H1 (cell line): ENCODE results near the gene FFAR2. TPM values are rescaled to one million over a fixed set of nuclear protein-coding genes. Genes with fewer than 3 reads are reported as not detected.

Experiments
- CTCF ChIA-PET: fragments of 300-600 bp; sonication (Branson Sonifier 250); formaldehyde crosslinking; loops from one replicate; lab custom pipeline; 2021; ENCODE audit not compliant: partially characterized antibody; lab: Charles Lee
- POLR2A ChIA-PET: fragments of 300-600 bp; sonication (Branson Sonifier 250); formaldehyde crosslinking; loops from one replicate; lab custom pipeline; 2021; ENCODE audit warnings: inconsistent platforms; ENCODE audit not compliant: partially characterized antibody; lab: Charles Lee
- DNase-seq, 2 experiments: peaks; one replicate each; pipeline versions ENCODE4 v3.0.0 to v3.0.0-alpha.2; 2010 to 2022; ENCODE audit warnings: low spot score in 2 of 2, low read depth in 1 of 2, mixed read lengths in 1 of 2
- FAIRE-seq: peaks from 2 replicates; lab custom pipeline; 2011; peaks lifted over from hg19 to GRCh38; lab: Jason Lieb, UNC
- H2AFZ ChIP-seq: 2 replicates; pipeline ENCODE4 v1.8.1; 2012; ENCODE audit warnings: low read length, inconsistent platforms
- H2AK5ac ChIP-seq: 2 replicates; pipeline ENCODE4 v1.6.1; 2013; ENCODE audit warnings: low read depth, low read length
- H2BK120ac ChIP-seq: replicated peaks from 2 replicates; pipeline ENCODE3; 2013; ENCODE audit warnings: low read depth, low read length, inconsistent platforms
- H2BK12ac ChIP-seq: 2 replicates; pipeline ENCODE4 v1.6.1; 2013; ENCODE audit warnings: low read depth, low read length
- H2BK15ac ChIP-seq: 2 replicates; pipeline ENCODE4 v1.6.1; 2013; ENCODE audit warnings: low read length
- H2BK20ac ChIP-seq: 2 replicates; pipeline ENCODE4 v1.6.1; 2013; ENCODE audit warnings: low read length
- H2BK5ac ChIP-seq: 2 replicates; pipeline ENCODE4 v1.6.1; 2013; ENCODE audit warnings: low read depth, low read length
- H3K14ac ChIP-seq: 2 replicates; pipeline ENCODE4 v1.6.1; 2013; ENCODE audit warnings: inconsistent platforms; ENCODE audit not compliant: insufficient read length
- H3K18ac ChIP-seq: 2 replicates; pipeline ENCODE4 v1.6.1; 2013; ENCODE audit warnings: low read length; ENCODE audit errors: extremely low read depth
- H3K23ac ChIP-seq: 2 replicates; pipeline ENCODE4 v1.6.1; 2013; ENCODE audit warnings: inconsistent platforms; ENCODE audit not compliant: insufficient read length
- H3K23me2 ChIP-seq: 2 replicates; pipeline ENCODE4 v1.6.1; 2013; ENCODE audit warnings: low read depth, low read length
- H3K27ac ChIP-seq: 2 replicates; pipeline ENCODE4 v1.6.1; 2011; ENCODE audit warnings: low read depth, low read length, inconsistent platforms
- H3K27me3 ChIP-seq, 4 experiments: replicated peaks in 1 of 4; 1 replicate in 1 of 4; 2 replicates in 3 of 4; pipeline versions ENCODE4 v1.6.1 to v1.8.1; 2011 to 2013; ENCODE audit warnings: low read length in 3 of 4, mild to moderate bottlenecking in 3 of 4, inconsistent platforms in 2 of 4, mixed read lengths in 2 of 4, moderate library complexity in 1 of 4; ENCODE audit not compliant: control insufficient read depth in 3 of 4, insufficient read depth in 3 of 4; ENCODE audit errors: extremely low read depth in 1 of 4
- H3K36me3 ChIP-seq, 4 experiments: 2 replicates each; pipeline versions ENCODE4 v1.6.1 to v1.8.1; 2011 to 2013; ENCODE audit warnings: mild to moderate bottlenecking in 4 of 4, low read length in 3 of 4, moderate library complexity in 2 of 4, control low read depth in 1 of 4, inconsistent platforms in 1 of 4; ENCODE audit not compliant: insufficient read depth in 4 of 4, control insufficient read depth in 2 of 4
- H3K4ac ChIP-seq: replicated peaks from 2 replicates; pipeline ENCODE3; 2013; ENCODE audit warnings: low read length, low read depth, mixed read lengths, inconsistent platforms; ENCODE audit not compliant: insufficient read length
- H3K4me1 ChIP-seq, 4 experiments: replicated peaks in 1 of 4; 1 replicate in 1 of 4; 2 replicates in 3 of 4; pipeline versions ENCODE4 v1.6.1 to v1.8.1; 2011 to 2013; ENCODE audit warnings: low read length in 3 of 4, inconsistent platforms in 2 of 4, mixed read lengths in 1 of 4; ENCODE audit not compliant: insufficient read depth in 4 of 4, control insufficient read depth in 3 of 4
- H3K4me2 ChIP-seq, 2 experiments: 2 replicates each; pipeline versions ENCODE4 v1.6.1 to v1.8.1; 2011 to 2013; ENCODE audit warnings: low read depth in 2 of 2, low read length in 2 of 2, control low read depth in 1 of 2, inconsistent platforms in 1 of 2, mild to moderate bottlenecking in 1 of 2; ENCODE audit not compliant: insufficient read depth in 1 of 2
- H3K4me3 ChIP-seq, 4 experiments: fragments of 200-600, 300-600 bp in 1 of 4; sonication (generic), shearing (Covaris generic), sonication (Bioruptor Twin) in 1 of 4; 2 replicates each; pipeline versions ENCODE4 v1.5.1 to v1.8.1; 2011 to 2016; ENCODE audit warnings: low read length in 4 of 4, low read depth in 3 of 4, control low read depth in 2 of 4, inconsistent platforms in 2 of 4, mild to moderate bottlenecking in 2 of 4, mixed read lengths in 1 of 4, moderate library complexity in 1 of 4; ENCODE audit not compliant: insufficient read depth in 2 of 4; ENCODE audit errors: extremely low read depth in 1 of 4
- H3K56ac ChIP-seq: replicated peaks from 2 replicates; pipeline ENCODE3; 2013; ENCODE audit warnings: low read depth, mild to moderate bottlenecking, mixed read lengths, low read length, inconsistent platforms; ENCODE audit not compliant: insufficient read length
- H3K79me1 ChIP-seq: 2 replicates; pipeline ENCODE4 v1.6.1; 2013; ENCODE audit warnings: low read depth, low read length, control low read depth
- H3K79me2 ChIP-seq, 2 experiments: 2 replicates each; pipeline versions ENCODE4 v1.6.1 to v1.8.1; 2012 to 2013; ENCODE audit warnings: low read length in 2 of 2, mild to moderate bottlenecking in 2 of 2, inconsistent platforms in 1 of 2; ENCODE audit not compliant: insufficient read depth in 2 of 2, control insufficient read depth in 1 of 2
- H3K9ac ChIP-seq, 4 experiments: replicated peaks in 1 of 4; 1 replicate in 1 of 4; 2 replicates in 3 of 4; pipeline versions ENCODE4 v1.6.1 to v1.8.1; 2011 to 2013; ENCODE audit warnings: low read depth in 3 of 4, low read length in 3 of 4, control low read depth in 2 of 4, mild to moderate bottlenecking in 2 of 4, moderate library complexity in 2 of 4, inconsistent platforms in 1 of 4; ENCODE audit errors: extremely low read depth in 1 of 4
- H3K9me3 ChIP-seq, 2 experiments: 2 replicates each; pipeline versions ENCODE4 v1.6.1 to v1.8.1; 2012 to 2013; ENCODE audit warnings: mild to moderate bottlenecking in 2 of 2, moderate library complexity in 2 of 2, control low read depth in 1 of 2, inconsistent platforms in 1 of 2, low read depth in 1 of 2, low read length in 1 of 2, mixed read lengths in 1 of 2; ENCODE audit not compliant: insufficient read depth in 2 of 2
- H4K20me1 ChIP-seq, 2 experiments: replicated peaks in 1 of 2; 2 replicates each; pipeline versions ENCODE3 to v1.8.1; 2011 to 2013; ENCODE audit warnings: inconsistent platforms in 2 of 2, low read length in 2 of 2, mild to moderate bottlenecking in 1 of 2; ENCODE audit not compliant: insufficient read depth in 2 of 2, control insufficient read depth in 1 of 2
- H4K5ac ChIP-seq: 2 replicates; pipeline ENCODE4 v1.6.1; 2013; ENCODE audit warnings: low read length, low read depth, mixed read lengths, inconsistent platforms; ENCODE audit not compliant: insufficient read length
- H4K8ac ChIP-seq: 2 replicates; pipeline ENCODE4 v1.8.0; 2013; ENCODE audit warnings: mild to moderate bottlenecking, moderate library complexity, low read length, inconsistent platforms; ENCODE audit not compliant: insufficient read depth; ENCODE audit errors: extremely low read depth
- H4K91ac ChIP-seq: replicated peaks from 2 replicates; pipeline ENCODE3; 2013; ENCODE audit warnings: low read length, mixed read lengths, inconsistent platforms; ENCODE audit not compliant: insufficient read length
- CBX5 ChIP-seq: fragments of 300-800, 300-1000 bp; sonication (generic); IDR thresholded peaks from 2 replicates; pipeline ENCODE4 v1.7.1; 2016; ENCODE audit warnings: antibody characterized with exemption, low read length, low read depth
- CTCF ChIP-seq, 3 experiments: IDR thresholded peaks; 1 replicate in 2 of 3; 2 replicates in 1 of 3; pipeline versions ENCODE4 v1.5.1 to v1.6.1; 2011; ENCODE audit warnings: low read length in 3 of 3, mild to moderate bottlenecking in 3 of 3, inconsistent platforms in 2 of 3, low read depth in 1 of 3, moderate library complexity in 1 of 3; ENCODE audit not compliant: insufficient read depth in 1 of 3; ENCODE audit errors: control extremely low read depth in 1 of 3
- GABPA ChIP-seq: IDR thresholded peaks from 2 replicates; pipeline ENCODE4 v1.6.1; 2011; ENCODE audit warnings: mild to moderate bottlenecking, low read length, moderate library complexity, borderline replicate concordance; ENCODE audit not compliant: insufficient read depth
- JUN ChIP-seq: IDR thresholded peaks from 2 replicates; pipeline ENCODE4 v1.6.1; 2011; ENCODE audit warnings: low read depth, mild to moderate bottlenecking, improper control_type of control experiment, low read length
- JUND ChIP-seq: IDR thresholded peaks from 2 replicates; pipeline ENCODE4 v1.6.1; 2011; ENCODE audit warnings: mild to moderate bottlenecking, improper control_type of control experiment, low read length
- KDM1A ChIP-seq: fragments of 200-600, 300-600 bp; sonication (generic); IDR thresholded peaks from 2 replicates; pipeline ENCODE4 v1.7.1; 2016; ENCODE audit warnings: mild to moderate bottlenecking, low read length, borderline replicate concordance
- NRF1 ChIP-seq: IDR thresholded peaks from 2 replicates; pipeline ENCODE4 v1.6.1; 2011; ENCODE audit warnings: mild to moderate bottlenecking, low read depth, low read length, improper control_type of control experiment
- SAP30 ChIP-seq: fragments of 300-600 bp; sonication (generic); IDR thresholded peaks from 2 replicates; pipeline ENCODE4 v1.7.1; 2012; ENCODE audit warnings: low read length, moderate library complexity, mild to moderate bottlenecking, inconsistent platforms; ENCODE audit not compliant: insufficient read depth, insufficient replicate concordance
- SUZ12 ChIP-seq: fragments of 200-600 bp; sonication (generic); IDR thresholded peaks from 2 replicates; pipeline ENCODE4 v1.6.1; 2012; ENCODE audit warnings: mild to moderate bottlenecking, inconsistent platforms, low read length, moderate library complexity, mixed read lengths
- TAF7 ChIP-seq: optimal IDR thresholded peaks from 2 replicates; pipeline ENCODE3; 2011; ENCODE audit warnings: low read depth, mild to moderate bottlenecking, inconsistent platforms, low read length, moderate library complexity, borderline replicate concordance
- WGBS, 2 experiments: shearing (Covaris generic) in 1 of 2; methylation state at CpG; one replicate each; pipeline versions ENCODE4 v1.1.6 to v1.1.7; 2013 to 2015; ENCODE audit warnings: low lambda C conversion rate in 2 of 2, mixed read lengths in 2 of 2, inconsistent platforms in 1 of 2, low coverage in 1 of 2, missing lambda C conversion rate in 1 of 2; ENCODE audit not compliant: insufficient replicate concordance in 2 of 2, insufficient coverage in 1 of 2, insufficient read length in 1 of 2; ENCODE audit errors: extremely low coverage in 1 of 2, missing lambda C conversion rate in 1 of 2; 5-methylcytosine and 5-hydroxymethylcytosine counted together
- polyA plus RNA-seq, 7 experiments: library from polyadenylated mRNA; depleted of rRNA in 3 of 7; stranded (reverse) in 5 of 7; unstranded in 2 of 7; fragments of >200 nt in 5 of 7; fragments of 200-250 nt in 2 of 7; gene quantifications; 1 replicate in 5 of 7; 2 replicates in 1 of 7; 4 replicates in 1 of 7; pipeline versions ENCODE4 v1.2.1 to v1.2.3, GENCODE V29; 2011 to 2013; ENCODE audit warnings: missing spikeins in 2 of 7, mixed read lengths in 2 of 7
- total RNA-seq: library from RNA; stranded (reverse); fragmentation: NEBNext Ultra II Directional; extraction: Animal tissue kit (Norgen Biotek cat#: 25700); gene quantifications from 2 replicates; pipeline ENCODE4 v1.2.1, GENCODE V29; 2021

The FFAR2 gene
- total and polyA plus RNA-seq, 2 of the 8 experiments (the other 6 are each of a cell fraction or from before 2014, with no cell fraction given): not detected

DNA sequence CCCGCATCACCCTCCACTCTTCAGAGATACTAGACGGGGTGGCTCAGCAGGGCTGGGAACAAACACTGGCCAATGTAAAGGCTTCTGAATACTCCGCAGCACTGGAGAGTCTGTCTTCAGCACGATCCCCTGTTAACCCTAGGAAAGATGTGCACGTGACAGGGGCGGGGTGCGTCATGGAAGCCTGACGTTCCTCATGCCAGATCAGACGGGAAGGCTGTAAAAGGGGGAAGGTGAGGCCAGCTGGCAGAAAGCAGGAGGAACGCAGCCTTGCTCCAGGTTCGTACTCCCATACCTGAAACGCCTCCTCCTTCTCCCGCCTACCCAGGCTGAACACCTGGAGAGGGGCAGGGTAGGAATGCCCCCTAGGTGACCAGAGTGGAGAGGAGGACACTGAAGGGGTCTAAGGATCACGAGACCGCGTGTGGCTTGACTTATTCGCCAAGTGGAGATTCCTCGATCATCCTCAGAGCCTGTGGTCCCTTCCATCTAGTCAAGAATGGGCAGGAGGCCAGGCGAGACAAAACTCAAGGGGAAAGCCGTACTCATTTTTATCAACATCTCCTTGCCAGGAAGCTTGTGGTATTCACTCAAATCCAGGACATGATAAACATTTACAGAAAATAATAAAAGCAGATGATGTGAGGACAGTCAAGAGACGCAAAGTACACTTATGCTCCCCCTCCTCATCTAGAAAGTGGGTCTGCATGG is 18.2 kb upstream of the FFAR2 start:
- Histone ChIP-seq H3K36me3 (no peaks in the 10 kb centered on the region), H3K9me3 (no peaks in the 10 kb centered on the region), H3K23ac (no peak overlapping the region), H3K4me1 (no peaks in the 10 kb centered on the region), H2BK5ac (no peak overlapping the region), H3K79me1 (no peaks in the 10 kb centered on the region), H3K79me2 (no peaks in the 10 kb centered on the region), H3K27ac (no peak overlapping the region), H3K23me2 (no peaks in the 10 kb centered on the region), H2BK20ac (no peak overlapping the region), H4K20me1 (no peaks in the 10 kb centered on the region), H2AK5ac (no peak overlapping the region), H3K18ac (no peak overlapping the region), H3K56ac (no peak overlapping the region), H2AFZ (no peak overlapping the region), H4K5ac (no peak overlapping the region), H2BK120ac (no peak overlapping the region), H4K91ac (no peak overlapping the region), H3K14ac (no peak overlapping the region), H3K4me2 (no peak overlapping the region), H3K4me3 (no peak overlapping the region), H4K8ac (peak overlapping the region; percentile 51; the same call in 1 of the 2 replicates), H3K4ac (no peak overlapping the region), H3K27me3 (no peaks in the 10 kb centered on the region), H2BK15ac (no peak overlapping the region), H3K9ac (no peak overlapping the region), H2BK12ac (no peak overlapping the region)
- WGBS, 2 experiments: 85 to 100% methylated on average over 1 to 17 of the region's 21 CpGs
- POLR2A ChIA-PET: interaction anchor here (1.0 kb wide), 1 partner anchor 108 kb away, joined by 3 read pairs; no protein-coding TSS in a partner anchor
- no peak for FAIRE-seq
- no peak for DNase-seq
- CTCF ChIA-PET: interaction anchor here (0.6 to 1.6 kb wide), 5 partner anchors 9 to 603 kb away, joined by 3 to 4 read pairs (median 3); no protein-coding TSS in a partner anchor
- TF ChIP-seq KDM1A (no peak), JUN (no peak), TAF7 (no peak), SAP30 (no peak), NRF1 (no peak), CTCF (IDR thresholded peaks at IDR 0.05; ENCODE audit: control extremely low read depth in 1 of 3, insufficient read depth in 1 of 3, low read depth in 1 of 3, low read length in 3 of 3) (no peak), GABPA (no peak), CBX5 (no peak), SUZ12 (no peak), JUND (no peak)
